Measurements from ENCODE around the gene ZNF385C. TPM values are rescaled to one million over a fixed set of nuclear protein-coding genes. Genes with fewer than 3 reads are reported as not detected.

Gene ZNF385C
- total RNA-seq, 1 experiment from 2014 or later = 1.1 TPM

GRCh38 chr17:42053731-42054500 is 44.4 kb downstream of the ZNF385C start:
- RAD21 ChIA-PET (ENCODE audit: low non-redundant PET in 1 of 2, low total read pairs in 2 of 2, uncharacterized antibody in 2 of 2, unreplicated experiment in 2 of 2) = no interaction called here
- CTCF ChIA-PET = interaction anchor here (1.2 kb wide), 1 partner anchor 14 kb away, joined by 3 read pairs; no protein-coding TSS in a partner anchor
- intact Hi-C loops (cut with micrococcal nuclease) = no loop called here
- H3K9me2 ChIP-seq (ENCODE audit: insufficient read depth) = no peaks in the 10 kb centered on the region
- no TSS peak for BruUV-seq (replicated peaks)
- peaks cover 11% of the 10 kb centered on the region; the same call in 1 of the 2 replicates for H3K27me3 ChIP-seq (ENCODE audit: insufficient read depth, low read length)
- no peaks in the 10 kb centered on the region for H3K9me3 ChIP-seq (ENCODE audit: control insufficient read depth in 1 of 2, insufficient read depth in 1 of 2, low read depth in 1 of 2, low read length in 2 of 2)
- no peak overlapping the region for H3K4me3 ChIP-seq (replicated peaks in 1 of 2; ENCODE audit: low read depth in 1 of 2, low read length in 2 of 2)
- no peak for ATAC-seq
- H3K79me2 ChIP-seq (ENCODE audit: insufficient read depth, low read length) = no peaks in the 10 kb centered on the region
- no peaks in the 10 kb centered on the region for H4K20me1 ChIP-seq (ENCODE audit: insufficient read depth)
- no peak for TF ChIP-seq ELF1 (IDR thresholded peaks at IDR 0.05; ENCODE audit: borderline replicate concordance, low read depth)
- no peak for TF ChIP-seq JUND (IDR thresholded peaks at IDR 0.05)
- no peak for TF ChIP-seq TCF7L2 (IDR thresholded peaks at IDR 0.05; ENCODE audit: borderline replicate concordance, extremely low read depth, insufficient read depth, insufficient read length)
- TF ChIP-seq EGR1 (IDR thresholded peaks at IDR 0.05; ENCODE audit: low read depth) = no peak
- no peak for TF ChIP-seq ZNF274 (IDR thresholded peaks at IDR 0.05; ENCODE audit: low read depth, low read length)
- no peak for TF ChIP-seq RAD21 (IDR thresholded peaks at IDR 0.05; ENCODE audit: low read depth)
- TF ChIP-seq CEBPB (IDR thresholded peaks at IDR 0.05; ENCODE audit: low read depth) = no peak
- TF ChIP-seq, protein P1, sequence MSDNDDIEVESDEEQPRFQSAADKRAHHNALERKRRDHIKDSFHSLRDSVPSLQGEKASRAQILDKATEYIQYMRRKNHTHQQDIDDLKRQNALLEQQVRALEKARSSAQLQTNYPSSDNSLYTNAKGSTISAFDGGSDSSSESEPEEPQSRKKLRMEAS (IDR thresholded peaks at IDR 0.05) = no peak
- TF ChIP-seq POLR2AphosphoS5 (IDR thresholded peaks at IDR 0.05; ENCODE audit: low read depth, low read length) = no peak
- TF ChIP-seq SIN3A (IDR thresholded peaks at IDR 0.05; ENCODE audit: low read depth) = no peak
- TF ChIP-seq CTCF (IDR thresholded peaks at IDR 0.05 in 2 of 3, conservative IDR thresholded peaks at IDR 0.05 in 1 of 3; ENCODE audit: borderline replicate concordance in 1 of 3, insufficient read depth in 1 of 3, low read depth in 2 of 3, low read length in 2 of 3) = no peak
- TF ChIP-seq, protein P2, sequence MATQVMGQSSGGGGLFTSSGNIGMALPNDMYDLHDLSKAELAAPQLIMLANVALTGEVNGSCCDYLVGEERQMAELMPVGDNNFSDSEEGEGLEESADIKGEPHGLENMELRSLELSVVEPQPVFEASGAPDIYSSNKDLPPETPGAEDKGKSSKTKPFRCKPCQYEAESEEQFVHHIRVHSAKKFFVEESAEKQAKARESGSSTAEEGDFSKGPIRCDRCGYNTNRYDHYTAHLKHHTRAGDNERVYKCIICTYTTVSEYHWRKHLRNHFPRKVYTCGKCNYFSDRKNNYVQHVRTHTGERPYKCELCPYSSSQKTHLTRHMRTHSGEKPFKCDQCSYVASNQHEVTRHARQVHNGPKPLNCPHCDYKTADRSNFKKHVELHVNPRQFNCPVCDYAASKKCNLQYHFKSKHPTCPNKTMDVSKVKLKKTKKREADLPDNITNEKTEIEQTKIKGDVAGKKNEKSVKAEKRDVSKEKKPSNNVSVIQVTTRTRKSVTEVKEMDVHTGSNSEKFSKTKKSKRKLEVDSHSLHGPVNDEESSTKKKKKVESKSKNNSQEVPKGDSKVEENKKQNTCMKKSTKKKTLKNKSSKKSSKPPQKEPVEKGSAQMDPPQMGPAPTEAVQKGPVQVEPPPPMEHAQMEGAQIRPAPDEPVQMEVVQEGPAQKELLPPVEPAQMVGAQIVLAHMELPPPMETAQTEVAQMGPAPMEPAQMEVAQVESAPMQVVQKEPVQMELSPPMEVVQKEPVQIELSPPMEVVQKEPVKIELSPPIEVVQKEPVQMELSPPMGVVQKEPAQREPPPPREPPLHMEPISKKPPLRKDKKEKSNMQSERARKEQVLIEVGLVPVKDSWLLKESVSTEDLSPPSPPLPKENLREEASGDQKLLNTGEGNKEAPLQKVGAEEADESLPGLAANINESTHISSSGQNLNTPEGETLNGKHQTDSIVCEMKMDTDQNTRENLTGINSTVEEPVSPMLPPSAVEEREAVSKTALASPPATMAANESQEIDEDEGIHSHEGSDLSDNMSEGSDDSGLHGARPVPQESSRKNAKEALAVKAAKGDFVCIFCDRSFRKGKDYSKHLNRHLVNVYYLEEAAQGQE (IDR thresholded peaks at IDR 0.05; ENCODE audit: low read depth) = no peak
- no peak for TF ChIP-seq YY1 (IDR thresholded peaks at IDR 0.05; ENCODE audit: extremely low read depth, insufficient replicate concordance, low read depth, low read length)
- no peak for TF ChIP-seq POLR2A (IDR thresholded peaks at IDR 0.05; ENCODE audit: borderline replicate concordance, extremely low read depth, insufficient read depth, insufficient read length)
- H3K36me3 ChIP-seq (ENCODE audit: control insufficient read depth in 1 of 2, insufficient read depth in 2 of 2, low read length in 2 of 2) = no peaks in the 10 kb centered on the region
- no peak overlapping the region for H3K27ac ChIP-seq (ENCODE audit: low read depth, low read length)
- no peak overlapping the region for H3K4me2 ChIP-seq (ENCODE audit: low read length)
- H3K4me1 ChIP-seq (ENCODE audit: control insufficient read depth in 1 of 2, insufficient read depth in 2 of 2, low read length in 2 of 2) = peaks cover 19 to 38% of the 10 kb centered on the region in 2 experiments
- no peak overlapping the region for H3K9ac ChIP-seq (ENCODE audit: low read length)
- no peak for DNase-seq (ENCODE audit: low read depth, low spot score)
- no peak overlapping the region for H2AFZ ChIP-seq (ENCODE audit: low read depth, low read length, poor library complexity, severe bottlenecking)
- POLR2A ChIA-PET = interaction anchor here (1.3 to 1.4 kb wide), 2 partner anchors 53 to 88 kb away, joined by 3 to 4 read pairs; no protein-coding TSS in a partner anchor
